ENCODE measurements around the gene KRTAP4-4. TPM values are rescaled to one million over a fixed set of nuclear protein-coding genes. Genes with fewer than 3 reads are reported as not detected.
"Not testable (repeated sequence)": the region's sequence is repeated elsewhere in the genome, so short reads cannot be mapped to it uniquely, and the experiment has no call there.

The KRTAP4-4 gene
- total RNA-seq, result 2.2 TPM

- no peak for DNase-seq
These were observed at the start of gene KRTAP4-4 for GRCh38 chr17:41160648-41161047. Gene KRTAP4-4, minus strand, starts transcription at chr17:41160748. Its CDS starts 57 bp downstream, at chr17:41160691.

- no peak for DNase-seq
These were observed 39.0 kb upstream of the KRTAP4-4 start for GRCh38 chr17:41199421-41200078.

GRCh38 chr17:41196068-41196467, 35.5 kb upstream of the KRTAP4-4 start:
- DNase-seq, result no peak

- DNase-seq, result no peak
These were observed 29.8 kb upstream of the KRTAP4-4 start for GRCh38 chr17:41190328-41190727.

GRCh38 chr17:41189837-41190318, 29.3 kb upstream of the KRTAP4-4 start, which contains the start of gene KRTAP9-1:
Gene KRTAP9-1, plus strand, starts transcription at chr17:41189887. Its CDS starts 0 bp downstream, at chr17:41189887.
- not testable (repeated sequence) for DNase-seq

GRCh38 chr17:41186872-41187271, 26.3 kb upstream of the KRTAP4-4 start:
- no peak for DNase-seq

GRCh38 chr17:41185001-41185400, 24.5 kb upstream of the KRTAP4-4 start:
- no peak for DNase-seq

- no peak for DNase-seq
These were observed 24.0 kb upstream of the KRTAP4-4 start, which contains the start of gene KRTAP4-1 for GRCh38 chr17:41184480-41184961. Gene KRTAP4-1, minus strand, starts transcription at chr17:41184911. Its CDS starts 57 bp downstream, at chr17:41184854.

- DNase-seq, result no peak
These were observed 18.5 kb upstream of the KRTAP4-4 start for GRCh38 chr17:41178843-41179616.

GRCh38 chr17:41178341-41178740, 17.8 kb upstream of the KRTAP4-4 start:
- DNase-seq, result no peak

- no peak for DNase-seq
These were observed 17.3 kb upstream of the KRTAP4-4 start, which contains the start of gene KRTAP4-2 for GRCh38 chr17:41177727-41178271. Gene KRTAP4-2, minus strand, starts transcription at chr17:41178221. Its CDS starts 57 bp downstream, at chr17:41178164.

GRCh38 chr17:41176744-41177387, 16.3 kb upstream of the KRTAP4-4 start:
- no peak for DNase-seq

- DNase-seq, result no peak
These were observed 11.3 kb upstream of the KRTAP4-4 start for GRCh38 chr17:41171886-41172285.

- no peak for DNase-seq
These were observed 7.6 kb upstream of the KRTAP4-4 start, which contains the start of gene KRTAP4-3 for GRCh38 chr17:41168121-41168520. Gene KRTAP4-3, minus strand, starts transcription at chr17:41168221. Its CDS starts 49 bp downstream, at chr17:41168172.

GRCh38 chr17:41167561-41167960, 7.0 kb upstream of the KRTAP4-4 start:
- DNase-seq, result no peak

- no peak for DNase-seq
These were observed 3.3 kb upstream of the KRTAP4-4 start for GRCh38 chr17:41163828-41164227.

- not testable (repeated sequence) for DNase-seq
These were observed 358 bp downstream of the KRTAP4-4 start for GRCh38 chr17:41160190-41160589.

- no peak for DNase-seq
These were observed 6.7 kb downstream of the KRTAP4-4 start for GRCh38 chr17:41153856-41154255.

- DNase-seq, result no peak
These were observed 9.0 kb downstream of the KRTAP4-4 start for GRCh38 chr17:41151525-41151924.

GRCh38 chr17:41150026-41150425, 10.5 kb downstream of the KRTAP4-4 start:
- DNase-seq, result no peak

- no peak for DNase-seq
These were observed 10.9 kb downstream of the KRTAP4-4 start, which contains the start of gene KRTAP4-5 for GRCh38 chr17:41149652-41149985. Gene KRTAP4-5, minus strand, starts transcription at chr17:41149825. Its CDS starts 58 bp downstream, at chr17:41149767.
